Measurements from ENCODE around the gene OSBPL10.

OSBPL10 gene

DNA sequence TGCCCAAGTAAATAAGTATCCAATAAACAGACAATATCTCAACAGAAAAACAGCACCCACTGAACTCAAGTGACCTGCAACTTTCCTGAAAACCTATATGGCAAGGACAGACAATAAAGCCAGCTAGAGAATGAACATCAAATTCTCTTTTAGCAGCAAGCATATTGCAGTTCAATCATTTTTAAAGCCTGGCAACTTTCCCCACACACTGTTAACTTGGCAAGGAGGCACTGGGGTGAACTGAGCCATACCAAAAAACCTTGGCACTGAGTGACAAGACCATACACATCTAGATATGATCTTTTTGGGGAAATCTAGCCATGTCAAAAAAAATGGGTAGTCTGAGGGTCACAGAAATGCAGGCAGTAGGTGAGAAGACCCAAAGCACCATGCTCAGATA is 273.8 kb downstream of the OSBPL10 start:
- TF ChIP-seq, protein P1, sequence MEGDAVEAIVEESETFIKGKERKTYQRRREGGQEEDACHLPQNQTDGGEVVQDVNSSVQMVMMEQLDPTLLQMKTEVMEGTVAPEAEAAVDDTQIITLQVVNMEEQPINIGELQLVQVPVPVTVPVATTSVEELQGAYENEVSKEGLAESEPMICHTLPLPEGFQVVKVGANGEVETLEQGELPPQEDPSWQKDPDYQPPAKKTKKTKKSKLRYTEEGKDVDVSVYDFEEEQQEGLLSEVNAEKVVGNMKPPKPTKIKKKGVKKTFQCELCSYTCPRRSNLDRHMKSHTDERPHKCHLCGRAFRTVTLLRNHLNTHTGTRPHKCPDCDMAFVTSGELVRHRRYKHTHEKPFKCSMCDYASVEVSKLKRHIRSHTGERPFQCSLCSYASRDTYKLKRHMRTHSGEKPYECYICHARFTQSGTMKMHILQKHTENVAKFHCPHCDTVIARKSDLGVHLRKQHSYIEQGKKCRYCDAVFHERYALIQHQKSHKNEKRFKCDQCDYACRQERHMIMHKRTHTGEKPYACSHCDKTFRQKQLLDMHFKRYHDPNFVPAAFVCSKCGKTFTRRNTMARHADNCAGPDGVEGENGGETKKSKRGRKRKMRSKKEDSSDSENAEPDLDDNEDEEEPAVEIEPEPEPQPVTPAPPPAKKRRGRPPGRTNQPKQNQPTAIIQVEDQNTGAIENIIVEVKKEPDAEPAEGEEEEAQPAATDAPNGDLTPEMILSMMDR (IDR thresholded peaks at IDR 0.05; ENCODE audit: low read depth, low read length, missing control alignments) = no peak
- no peak for DNase-seq (ENCODE audit: extremely low read depth, low read depth)
- H3K4me3 ChIP-seq (replicated peaks; ENCODE audit: low read depth, low read length) = no peak overlapping the region

DNA sequence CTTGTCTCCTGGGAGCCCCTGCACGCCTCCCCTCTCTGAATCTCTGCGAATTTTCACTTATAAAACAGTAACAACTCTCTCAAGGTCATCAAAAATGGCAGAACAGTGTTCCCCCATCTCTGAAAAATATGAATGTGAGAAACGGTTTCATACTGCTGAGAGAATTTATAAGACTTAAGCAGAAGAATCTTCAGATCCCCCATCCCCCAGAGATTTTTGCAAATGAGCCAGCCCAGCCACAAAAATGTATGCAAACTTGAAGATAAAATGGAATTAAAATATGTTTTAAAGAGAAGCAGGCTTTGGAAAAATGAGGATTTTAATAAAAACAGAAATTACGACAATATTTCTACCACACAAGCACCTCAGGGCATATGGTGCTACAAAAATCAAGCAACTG is 275.3 kb downstream of the OSBPL10 start:
- TF ChIP-seq, protein P1 (IDR thresholded peaks at IDR 0.05; ENCODE audit: low read depth, low read length, missing control alignments) = no peak
- H3K4me3 ChIP-seq (replicated peaks; ENCODE audit: low read depth, low read length) = no peak overlapping the region
- no peak for DNase-seq (ENCODE audit: extremely low read depth, low read depth)

DNA sequence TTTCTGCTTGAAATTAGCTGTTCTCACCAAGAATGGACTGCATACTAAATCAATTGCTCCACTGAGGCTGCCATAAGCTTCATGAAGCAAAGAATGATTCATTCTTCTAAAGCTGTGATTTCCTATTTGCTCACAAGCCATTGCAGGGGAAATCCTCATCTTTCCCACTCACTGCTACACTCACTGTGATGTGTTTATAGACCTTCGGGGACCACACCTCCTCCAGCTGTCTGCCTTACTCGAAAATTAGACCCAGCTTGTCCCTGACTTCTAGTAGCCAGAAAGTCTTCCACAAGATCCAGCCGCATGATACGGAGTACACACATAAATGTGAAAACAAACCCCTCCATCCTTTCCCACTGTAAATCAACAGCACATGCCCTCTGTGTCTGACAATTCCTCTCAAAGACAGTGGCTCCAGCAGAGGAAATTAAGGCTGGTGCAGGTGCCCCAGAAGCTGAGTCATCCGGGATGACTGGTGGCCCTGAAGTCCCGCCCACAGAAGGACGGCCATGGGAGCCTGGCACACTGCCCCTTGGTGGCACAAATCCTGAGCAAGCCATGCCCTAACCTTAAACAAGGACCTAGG is 276.4 kb downstream of the OSBPL10 start:
- TF ChIP-seq, protein P1 (IDR thresholded peaks at IDR 0.05; ENCODE audit: low read depth, low read length, missing control alignments) = no peak
- H3K4me3 ChIP-seq (replicated peaks; ENCODE audit: low read depth, low read length) = no peak overlapping the region
- peak; percentile 72 for DNase-seq (ENCODE audit: extremely low read depth, low read depth)

DNA sequence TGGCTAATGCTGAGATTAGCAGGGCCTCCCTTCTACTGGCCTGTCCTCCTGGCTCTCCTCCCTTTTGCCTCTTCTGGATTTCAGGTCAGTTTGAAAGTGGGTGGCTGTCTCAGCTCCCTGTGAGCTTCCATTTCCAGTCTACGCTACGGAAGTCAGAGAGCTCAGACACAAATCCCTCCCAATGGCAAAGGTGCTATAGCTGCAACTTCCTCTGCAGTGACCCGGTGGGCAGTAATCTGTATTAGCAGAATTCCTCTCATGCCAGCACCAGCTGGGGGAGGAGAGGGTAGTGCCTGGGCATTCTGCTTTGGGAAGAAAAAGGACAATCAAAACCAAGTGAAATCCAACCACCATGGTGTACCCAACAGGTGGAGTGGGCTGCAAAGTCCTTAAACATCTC is 276.9 kb downstream of the OSBPL10 start:
- TF ChIP-seq, protein P1 (IDR thresholded peaks at IDR 0.05; ENCODE audit: low read depth, low read length, missing control alignments) = no peak
- no peak overlapping the region for H3K4me3 ChIP-seq (replicated peaks; ENCODE audit: low read depth, low read length)
- DNase-seq (ENCODE audit: extremely low read depth, low read depth) = no peak

DNA sequence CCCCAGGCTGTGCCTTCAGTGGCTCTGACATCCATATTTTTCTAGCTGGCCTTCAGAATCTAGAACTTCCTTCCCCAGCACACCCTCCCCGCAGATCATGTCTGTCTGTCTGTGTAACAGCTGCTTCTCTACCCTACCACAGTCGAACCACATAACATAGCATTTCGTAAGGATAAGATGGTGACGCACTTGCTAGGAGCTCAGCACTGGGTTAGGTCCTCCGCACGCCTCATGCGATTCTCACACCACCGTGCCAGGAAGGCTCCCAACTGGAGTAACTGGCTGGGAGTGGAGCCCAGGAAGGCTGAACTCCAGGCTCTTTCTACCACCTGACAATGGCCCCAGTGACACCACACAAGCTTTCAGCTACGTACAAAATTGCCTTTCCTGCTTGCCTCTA is 279.8 kb downstream of the OSBPL10 start:
- TF ChIP-seq, protein P1 (IDR thresholded peaks at IDR 0.05; ENCODE audit: low read depth, low read length, missing control alignments) = no peak
- H3K4me3 ChIP-seq (replicated peaks; ENCODE audit: low read depth, low read length) = no peak overlapping the region
- no peak for DNase-seq (ENCODE audit: extremely low read depth, low read depth)

DNA sequence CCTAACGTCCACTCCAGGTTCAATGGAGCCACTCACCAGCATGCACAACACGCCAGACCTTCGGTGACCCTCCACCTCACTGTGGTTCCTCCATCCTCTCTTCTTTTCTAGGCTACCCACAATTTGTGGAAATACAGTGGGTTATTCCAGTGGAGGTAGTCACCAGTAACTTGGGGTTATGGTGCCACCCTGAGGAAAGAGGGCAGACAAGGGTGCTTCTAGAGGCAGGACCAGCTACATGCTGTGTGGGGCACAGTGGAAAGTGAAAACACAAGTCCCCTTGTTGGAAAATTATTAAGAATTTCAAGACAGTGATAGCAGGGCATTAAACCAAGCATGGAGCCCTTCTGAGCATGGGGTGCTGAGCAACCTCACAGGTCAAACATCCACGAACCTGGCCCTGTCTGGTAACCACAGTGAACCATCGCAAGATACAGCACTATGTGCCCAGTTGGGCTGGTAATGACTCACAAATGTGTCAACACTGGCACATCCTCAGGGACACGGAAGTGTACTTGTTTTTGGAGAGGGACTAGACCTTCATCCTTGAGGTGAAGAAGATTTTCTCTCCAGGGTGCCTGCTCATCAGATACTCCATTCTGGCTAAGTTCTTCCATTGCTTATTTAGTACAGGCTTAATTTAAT is 281.6 kb downstream of the OSBPL10 start:
- H3K4me3 ChIP-seq (replicated peaks; ENCODE audit: low read depth, low read length) = no peak overlapping the region
- no peak for DNase-seq (ENCODE audit: extremely low read depth, low read depth)
- TF ChIP-seq, protein P1 (IDR thresholded peaks at IDR 0.05; ENCODE audit: low read depth, low read length, missing control alignments) = no peak

Data from HFF-Myc (cell line).